Neural progenitor cell (in vitro differentiated cells): Measurements from ENCODE around the gene CIB4. TPM values are rescaled to one million over a fixed set of nuclear protein-coding genes. Genes with fewer than 3 reads are reported as not detected.

Experiments used
- DNase-seq: peaks from one replicate; pipeline ENCODE4 v3.0.0-alpha.2; 2016; ENCODE audit warnings: low spot score
- H2AFZ ChIP-seq: fragments of 200-600 bp; sonication (generic); replicated peaks from 2 replicates; pipeline ENCODE4 v1.6.1; 2016; ENCODE audit warnings: antibody characterized with exemption
- H3F3A ChIP-seq: fragments of 200-600 bp; sonication (generic); 2 replicates; pipeline ENCODE4 v1.6.1; 2016; ENCODE audit warnings: antibody characterized with exemption, low read depth
- H3K27ac ChIP-seq: fragments of 200-600 bp; sonication (generic); 2 replicates; pipeline ENCODE4 v1.5.1; 2016; ENCODE audit warnings: mild to moderate bottlenecking
- H3K27me3 ChIP-seq: fragments of 200-600 bp; sonication (generic); 2 replicates; pipeline ENCODE4 v1.6.1; 2016; ENCODE audit warnings: mild to moderate bottlenecking, moderate library complexity
- H3K36me3 ChIP-seq: fragments of 200-600 bp; sonication (generic); 2 replicates; pipeline ENCODE4 v1.5.1; 2016
- H3K4me1 ChIP-seq: fragments of 200-600 bp; sonication (generic); 2 replicates; pipeline ENCODE4 v1.6.1; 2016; ENCODE audit warnings: mixed run types
- H3K4me2 ChIP-seq: fragments of 200-600 bp; sonication (generic); 2 replicates; pipeline ENCODE4 v1.6.1; 2016
- H3K4me3 ChIP-seq: fragments of 200-600 bp; sonication (generic); 2 replicates; pipeline ENCODE4 v1.5.1; 2016
- H3K79me2 ChIP-seq: fragments of 200-600 bp; sonication (generic); 2 replicates; pipeline ENCODE4 v1.6.1; 2016; ENCODE audit warnings: low read depth
- H3K9ac ChIP-seq: fragments of 200-600 bp; sonication (generic); 2 replicates; pipeline ENCODE4 v1.6.1; 2016
- H3K9me3 ChIP-seq: fragments of 200-600 bp; sonication (generic); 2 replicates; pipeline ENCODE4 v1.5.1; 2016; ENCODE audit warnings: low read depth
- H4K20me1 ChIP-seq: fragments of 200-600 bp; sonication (generic); 2 replicates; pipeline ENCODE4 v1.6.1; 2016; ENCODE audit warnings: low read depth
- H3K27ac Mint-ChIP-seq: 3 replicates; pipeline ENCODE4 v1.8.0; 2021; ENCODE audit warnings: mixed read lengths
- H3K27me3 Mint-ChIP-seq: 2 replicates; pipeline ENCODE4 v1.8.0; 2022; ENCODE audit warnings: low read depth, mild to moderate bottlenecking, inconsistent platforms, moderate library complexity, mixed read lengths; ENCODE audit not compliant: insufficient read depth
- H3K36me3 Mint-ChIP-seq: 3 replicates; pipeline ENCODE4 v1.8.0; 2021; ENCODE audit warnings: mixed read lengths
- H3K4me1 Mint-ChIP-seq: 3 replicates; pipeline ENCODE4 v1.8.0; 2021; ENCODE audit warnings: mixed read lengths
- H3K4me3 Mint-ChIP-seq: 3 replicates; pipeline ENCODE4 v1.8.0; 2021; ENCODE audit warnings: mild to moderate bottlenecking, moderate library complexity, mixed read lengths
- H3K9me3 Mint-ChIP-seq: 3 replicates; pipeline ENCODE4 v1.8.0; 2020; ENCODE audit warnings: mixed read lengths
- CTCF ChIP-seq: fragments of 200-600 bp; sonication (generic); IDR thresholded peaks from 2 replicates; pipeline ENCODE4 v1.5.1; 2017; ENCODE audit warnings: antibody characterized with exemption, mild to moderate bottlenecking
- EZH2 ChIP-seq: fragments of 200-600 bp; sonication (generic); IDR thresholded peaks from 2 replicates; pipeline ENCODE4 v1.6.1; 2017; ENCODE audit warnings: antibody characterized with exemption, mild to moderate bottlenecking, moderate library complexity
- EZH2phosphoT487 ChIP-seq: fragments of 200-600 bp; sonication (generic); IDR thresholded peaks from 2 replicates; pipeline ENCODE4 v1.6.1; 2017; ENCODE audit warnings: antibody characterized with exemption
- total RNA-seq: library from RNA; depleted of rRNA; stranded (reverse); fragments of >200 nt; gene quantifications from 2 replicates; pipeline ENCODE4 v1.2.3, GENCODE V29; 2015; ENCODE audit warnings: low replicate concordance

The CIB4 gene
- total RNA-seq, 1 donor from 2014 or later: not detected

- H3K79me2 ChIP-seq: no peaks in the 10 kb centered on the region
- H3K27me3 ChIP-seq: peaks cover 19% of the 10 kb centered on the region
- H3K36me3 Mint-ChIP-seq: no peaks in the 10 kb centered on the region
- no peak for TF ChIP-seq CTCF
- TF ChIP-seq EZH2phosphoT487: no peak
- no peak for TF ChIP-seq EZH2
- H3K4me3 Mint-ChIP-seq: no peak overlapping the region
- no peak overlapping the region for H3K27ac ChIP-seq
- H3K4me1 ChIP-seq: peaks cover 3% of the 10 kb centered on the region
- H3K27me3 Mint-ChIP-seq: peaks cover 15% of the 10 kb centered on the region
- H3K4me1 Mint-ChIP-seq: peaks cover 5% of the 10 kb centered on the region
- no peak overlapping the region for H3K27ac Mint-ChIP-seq
- H3K4me3 ChIP-seq: no peak overlapping the region
- H3K9ac ChIP-seq: no peak overlapping the region
- H3K36me3 ChIP-seq: no peaks in the 10 kb centered on the region
- H2AFZ ChIP-seq: no peak overlapping the region
- H3F3A ChIP-seq: no peaks in the 10 kb centered on the region
- H3K9me3 ChIP-seq: no peaks in the 10 kb centered on the region
- H3K4me2 ChIP-seq: no peak overlapping the region
- no peaks in the 10 kb centered on the region for H3K9me3 Mint-ChIP-seq
- H4K20me1 ChIP-seq: no peaks in the 10 kb centered on the region
- DNase-seq: no peak
These were observed 57.7 kb downstream of the CIB4 start for GRCh38 chr2:26583381-26583911.

GRCh38 chr2:26582890-26583289 is 58.3 kb downstream of the CIB4 start:
- Mint-ChIP-seq H3K27ac (no peak overlapping the region), H3K4me3 (no peak overlapping the region), H3K4me1 (peaks cover 5% of the 10 kb centered on the region), H3K27me3 (peaks cover 15% of the 10 kb centered on the region), H3K36me3 (no peaks in the 10 kb centered on the region), H3K9me3 (no peaks in the 10 kb centered on the region)
- peaks cover 19% of the 10 kb centered on the region for H3K27me3 ChIP-seq
- H3K4me1 ChIP-seq: no peaks in the 10 kb centered on the region
- H2AFZ ChIP-seq: no peak overlapping the region
- no peak overlapping the region for H3K9ac ChIP-seq
- no peak overlapping the region for H3K4me2 ChIP-seq
- no peaks in the 10 kb centered on the region for H4K20me1 ChIP-seq
- H3K9me3 ChIP-seq: no peaks in the 10 kb centered on the region
- no peaks in the 10 kb centered on the region for H3F3A ChIP-seq
- H3K79me2 ChIP-seq: no peaks in the 10 kb centered on the region
- TF ChIP-seq CTCF (no peak), EZH2phosphoT487 (no peak), EZH2 (no peak)
- no peak overlapping the region for H3K4me3 ChIP-seq
- H3K36me3 ChIP-seq: no peaks in the 10 kb centered on the region
- H3K27ac ChIP-seq: no peak overlapping the region
- no peak for DNase-seq

- peaks cover 17% of the 10 kb centered on the region for H3K27me3 ChIP-seq
- H3K27ac ChIP-seq: no peak overlapping the region
- no peaks in the 10 kb centered on the region for H3K79me2 ChIP-seq
- no peaks in the 10 kb centered on the region for H3K4me1 ChIP-seq
- DNase-seq: no peak
- H3K4me3 ChIP-seq: no peak overlapping the region
- H3K27ac Mint-ChIP-seq: peak overlapping the region; percentile 94
- no peaks in the 10 kb centered on the region for H3K36me3 ChIP-seq
- H4K20me1 ChIP-seq: no peaks in the 10 kb centered on the region
- H3K9me3 Mint-ChIP-seq: no peaks in the 10 kb centered on the region
- H3K4me3 Mint-ChIP-seq: no peak overlapping the region
- no peaks in the 10 kb centered on the region for H3K36me3 Mint-ChIP-seq
- no peak overlapping the region for H3K9ac ChIP-seq
- peaks cover 12% of the 10 kb centered on the region for H3K4me1 Mint-ChIP-seq
- TF ChIP-seq CTCF (no peak), EZH2phosphoT487 (no peak), EZH2 (no peak)
- H3F3A ChIP-seq: no peaks in the 10 kb centered on the region
- H3K27me3 Mint-ChIP-seq: peaks cover 17% of the 10 kb centered on the region
- H3K9me3 ChIP-seq: no peaks in the 10 kb centered on the region
- H3K4me2 ChIP-seq: no peak overlapping the region
- H2AFZ ChIP-seq: no peak overlapping the region
These were observed 58.9 kb downstream of the CIB4 start for GRCh38 chr2:26581991-26582842.
